Left lobe of liver (tissue), 2 donors: ENCODE measurements around the gene NCEH1. TPM values are rescaled to one million over a fixed set of nuclear protein-coding genes. Genes with fewer than 3 reads are reported as not detected.
"Not testable (repeated sequence)": the region's sequence is repeated elsewhere in the genome, so short reads cannot be mapped to it uniquely, and the experiment has no call there.

Source experiments
- ATAC-seq: fragments of 200-7000 bp; cut with Tn5 transposase; one replicate; pipeline ENCODE4 v1.9.1; 2020; ENCODE audit warnings: mild to moderate bottlenecking, moderate library complexity
- DNase-seq: peaks from one replicate; pipeline ENCODE4 v3.0.0-alpha.2; 2020; ENCODE audit warnings: low spot score
- total RNA-seq: library from RNA; stranded (reverse); gene quantifications from one replicate; pipeline ENCODE4 v1.2.1, GENCODE V29; 2021
- donor health status: DM: no; HTN: no; CAD: no; lungs with moderate emphysema.
- donor health status: DM: no; HTN: yes; CAD: no.

NCEH1 gene
- total RNA-seq, 1 donor from 2014 or later: 1.9 TPM

DNA sequence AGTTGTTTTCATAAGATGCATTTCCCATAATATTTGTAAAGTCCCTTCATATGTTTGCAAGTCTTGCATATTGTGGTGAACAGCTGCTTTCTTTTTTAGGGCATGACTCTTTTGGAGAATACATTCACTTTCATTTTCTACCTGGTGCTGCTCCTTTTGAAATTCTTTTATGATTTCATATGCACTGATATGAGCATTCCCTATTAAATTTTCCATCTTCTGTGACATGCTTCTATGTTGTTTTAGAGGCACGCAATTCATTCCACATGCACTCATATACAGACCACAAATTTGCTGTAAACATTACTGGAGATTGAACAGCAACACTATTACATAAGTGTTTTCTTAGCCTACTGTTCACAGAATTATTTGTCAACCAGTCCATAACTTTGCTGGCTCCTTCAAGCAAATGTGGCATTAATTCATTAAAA lies 94.8 kb downstream of the NCEH1 start:
- DNase-seq (no peak), ATAC-seq (peak; percentile 58)

GRCh38 chr3:172615296-172615695 lies 95.6 kb downstream of the NCEH1 start:
- DNase-seq (no peak), ATAC-seq (peak; percentile 45)

GRCh38 chr3:172614340-172615274 lies 96.3 kb downstream of the NCEH1 start:
- no peak for ATAC-seq
- DNase-seq: no peak

DNA sequence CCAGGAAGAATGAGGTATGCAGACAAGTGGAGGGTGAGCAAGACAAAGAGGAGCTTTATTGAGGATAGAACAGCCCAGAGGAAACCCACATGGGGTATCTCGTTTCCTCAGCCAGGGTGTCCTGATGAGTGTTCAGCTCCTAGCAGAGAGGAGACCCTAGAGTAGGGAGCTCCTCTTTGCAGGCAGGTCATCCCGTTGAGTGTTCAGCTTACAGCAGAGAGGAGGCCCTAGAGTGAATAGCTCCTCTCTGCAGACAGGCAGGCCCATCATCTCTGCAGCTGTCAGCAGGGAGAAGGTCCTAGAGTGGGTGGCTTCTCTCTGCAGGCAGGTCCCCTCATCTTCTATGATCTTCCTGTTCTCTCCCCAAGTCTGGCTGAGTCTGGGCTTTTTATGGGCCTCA lies 97.0 kb downstream of the NCEH1 start:
- DNase-seq (no peak), ATAC-seq (no peak)

- ATAC-seq (no peak), DNase-seq (no peak)
These were observed 97.8 kb downstream of the NCEH1 start for GRCh38 chr3:172612871-172613678.

- ATAC-seq: no peak
These were observed 101.1 kb downstream of the NCEH1 start for GRCh38 chr3:172609750-172610149.

GRCh38 chr3:172608575-172608974 lies 102.3 kb downstream of the NCEH1 start:
- DNase-seq (no peak), ATAC-seq (no peak)

More at GRCh38 chr3:172609750-172610149, 101.1 kb downstream of the NCEH1 start:
- no peak for DNase-seq

DNA sequence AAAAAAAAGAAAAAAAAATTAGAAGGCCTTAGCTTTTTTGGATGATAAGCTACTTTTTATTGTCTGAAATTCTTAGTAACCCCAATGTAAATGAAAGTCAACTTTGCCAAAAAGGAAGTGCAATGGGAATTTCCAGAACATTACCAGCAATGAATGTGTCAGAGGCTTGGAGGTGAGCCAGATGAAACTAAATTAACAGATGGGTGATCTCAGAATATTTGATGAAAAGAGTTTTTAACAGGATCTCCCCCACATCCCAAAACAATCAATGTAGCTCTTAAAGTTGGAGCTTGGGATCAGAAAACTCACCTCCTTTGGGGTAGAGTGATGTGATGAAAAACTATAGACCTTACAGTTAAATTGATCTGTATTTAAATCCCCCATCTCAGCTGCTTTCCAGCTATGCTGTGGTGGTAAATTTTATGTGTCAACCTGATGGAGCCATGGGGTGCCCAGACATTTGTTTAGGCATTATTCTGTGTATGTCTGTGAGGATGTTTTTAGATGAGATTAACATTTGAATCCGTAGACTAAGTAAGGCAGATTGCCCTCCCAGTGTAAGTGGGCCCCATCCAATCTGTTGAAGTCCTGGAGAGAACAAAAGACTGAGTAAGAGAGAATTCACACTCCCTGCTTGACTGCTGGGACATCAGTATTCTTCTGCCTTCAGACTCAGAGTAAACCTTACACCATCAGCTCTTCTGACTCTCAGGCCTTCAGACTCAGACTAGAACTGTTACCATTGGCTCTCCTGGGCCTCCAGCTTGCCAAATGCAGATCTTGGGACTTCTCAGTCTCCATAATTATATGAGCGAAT lies 103.4 kb downstream of the NCEH1 start:
- DNase-seq: no peak
- no peak for ATAC-seq

DNA sequence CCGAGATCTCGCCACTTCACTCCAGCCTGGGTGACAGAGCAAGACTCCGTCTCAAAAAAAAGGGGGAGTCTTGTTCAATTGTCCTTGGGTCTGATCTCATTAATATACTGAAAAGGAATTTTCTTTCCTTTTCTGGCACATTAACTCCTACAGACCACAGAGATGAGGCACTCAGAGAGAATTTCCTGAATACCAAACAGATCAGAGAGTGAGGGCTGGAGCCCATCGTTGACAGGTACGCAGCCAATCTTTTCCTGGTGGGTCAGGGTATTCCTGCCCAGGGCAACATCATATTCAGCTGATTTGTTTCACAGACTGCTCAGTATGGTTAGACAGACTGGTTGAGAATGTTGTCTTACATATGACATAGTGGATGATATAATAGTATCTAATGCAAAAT lies 104.8 kb downstream of the NCEH1 start:
- DNase-seq: no peak
- ATAC-seq: no peak

- ATAC-seq (no peak), DNase-seq (no peak)
These were observed 105.8 kb downstream of the NCEH1 start for GRCh38 chr3:172604895-172605646.

- ATAC-seq: peak; percentile 86
These were observed 109.6 kb downstream of the NCEH1 start for GRCh38 chr3:172601066-172601832.

DNA sequence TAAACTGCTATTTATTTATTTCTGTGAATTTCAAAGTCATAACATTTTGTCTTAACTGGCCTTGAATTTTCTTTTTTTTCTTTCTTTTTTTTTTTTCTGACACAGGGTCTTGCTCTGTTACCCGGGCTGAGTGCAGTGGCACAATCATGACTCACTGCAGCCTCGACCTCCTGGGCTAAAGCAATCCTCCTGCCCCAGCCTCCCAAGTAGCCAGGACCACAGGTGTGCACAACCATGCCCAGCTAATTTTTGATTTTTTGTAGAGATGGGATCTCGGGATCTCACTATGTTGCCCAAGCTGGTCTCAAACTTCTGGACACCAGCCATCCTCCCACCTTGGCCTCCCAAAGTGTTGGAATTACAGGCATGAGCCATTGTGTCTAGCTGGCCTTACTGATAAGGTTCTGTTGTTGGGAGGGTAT lies 110.2 kb downstream of the NCEH1 start:
- no peak for ATAC-seq
- DNase-seq: no peak

More at GRCh38 chr3:172601066-172601832, 109.6 kb downstream of the NCEH1 start:
- no peak for DNase-seq

- no peak for DNase-seq
- no peak for ATAC-seq
These were observed 112.0 kb downstream of the NCEH1 start for GRCh38 chr3:172598904-172599303.

- ATAC-seq: no peak
- no peak for DNase-seq
These were observed 114.5 kb downstream of the NCEH1 start for GRCh38 chr3:172596394-172596706.

DNA sequence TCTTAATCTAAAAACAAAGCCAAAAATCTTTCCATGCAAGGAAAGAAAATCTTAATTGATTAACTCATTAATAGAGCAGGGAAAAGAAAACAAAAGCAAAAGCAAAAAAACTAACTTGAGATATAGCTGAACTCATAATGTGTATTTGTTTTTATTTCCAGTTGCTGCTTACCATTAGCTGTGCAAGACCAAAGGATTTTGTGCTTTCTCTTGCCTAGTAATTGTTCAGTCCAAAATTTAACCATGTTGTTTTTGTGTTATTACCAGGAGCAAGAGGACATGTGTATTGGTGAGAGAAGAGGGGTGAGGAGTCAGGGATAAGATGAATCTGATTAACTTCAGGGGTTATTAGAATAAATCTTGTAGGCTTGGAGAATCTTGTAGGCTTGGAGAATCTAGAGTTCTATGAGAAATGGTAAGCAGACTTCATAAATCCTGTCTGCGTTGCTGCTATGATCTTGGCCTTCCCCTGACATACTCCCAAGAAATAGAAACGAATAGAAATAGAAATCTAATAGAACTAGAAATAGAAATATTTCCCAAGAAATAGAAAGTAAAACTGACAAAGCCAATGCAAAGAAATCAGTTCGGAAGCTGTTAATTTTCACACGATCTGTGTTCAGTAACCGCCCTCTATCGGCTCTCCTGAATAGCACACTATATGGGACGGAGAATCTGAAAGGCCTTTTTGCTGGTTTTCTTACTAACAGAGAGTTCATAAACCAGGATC lies 115.0 kb downstream of the NCEH1 start:
- DNase-seq (no peak), ATAC-seq (peak; percentile 83)

DNA sequence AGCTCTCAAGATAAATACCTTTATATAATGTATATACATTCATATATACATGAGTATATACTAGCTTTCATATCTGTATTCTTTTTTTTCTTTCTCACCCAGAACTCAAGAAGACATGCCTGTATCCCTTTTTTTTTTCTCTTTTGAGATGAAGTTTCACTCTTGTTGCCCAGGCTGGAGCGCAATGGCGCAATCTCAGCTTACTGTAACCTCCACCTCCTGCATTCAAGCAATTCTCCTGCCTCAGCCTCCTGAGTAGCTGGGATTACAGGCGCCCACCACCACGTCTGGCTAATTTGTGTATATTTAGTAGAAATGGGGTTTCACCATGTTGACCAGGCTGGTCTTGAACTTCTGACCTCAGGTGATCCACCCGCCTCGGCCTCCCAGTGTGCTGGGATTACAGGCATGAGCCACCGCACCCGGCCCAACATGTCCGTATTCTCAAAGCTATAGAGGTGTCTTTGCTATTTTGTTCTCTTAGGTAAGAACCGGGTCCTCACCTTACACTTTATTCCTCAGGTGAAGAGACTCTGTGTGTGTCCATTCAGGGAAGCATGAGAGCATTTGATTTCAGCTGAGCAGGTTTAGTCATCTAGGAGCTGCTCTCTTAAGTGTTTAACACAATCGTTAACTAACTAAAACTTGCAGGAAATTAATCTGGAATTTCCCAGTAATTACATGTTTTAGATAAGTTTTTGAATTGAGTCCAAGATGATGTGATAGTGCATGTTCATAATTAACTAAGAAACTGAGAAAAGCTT lies 115.8 kb downstream of the NCEH1 start:
- DNase-seq: not testable (repeated sequence)
- peak; percentile 48 for ATAC-seq

DNA sequence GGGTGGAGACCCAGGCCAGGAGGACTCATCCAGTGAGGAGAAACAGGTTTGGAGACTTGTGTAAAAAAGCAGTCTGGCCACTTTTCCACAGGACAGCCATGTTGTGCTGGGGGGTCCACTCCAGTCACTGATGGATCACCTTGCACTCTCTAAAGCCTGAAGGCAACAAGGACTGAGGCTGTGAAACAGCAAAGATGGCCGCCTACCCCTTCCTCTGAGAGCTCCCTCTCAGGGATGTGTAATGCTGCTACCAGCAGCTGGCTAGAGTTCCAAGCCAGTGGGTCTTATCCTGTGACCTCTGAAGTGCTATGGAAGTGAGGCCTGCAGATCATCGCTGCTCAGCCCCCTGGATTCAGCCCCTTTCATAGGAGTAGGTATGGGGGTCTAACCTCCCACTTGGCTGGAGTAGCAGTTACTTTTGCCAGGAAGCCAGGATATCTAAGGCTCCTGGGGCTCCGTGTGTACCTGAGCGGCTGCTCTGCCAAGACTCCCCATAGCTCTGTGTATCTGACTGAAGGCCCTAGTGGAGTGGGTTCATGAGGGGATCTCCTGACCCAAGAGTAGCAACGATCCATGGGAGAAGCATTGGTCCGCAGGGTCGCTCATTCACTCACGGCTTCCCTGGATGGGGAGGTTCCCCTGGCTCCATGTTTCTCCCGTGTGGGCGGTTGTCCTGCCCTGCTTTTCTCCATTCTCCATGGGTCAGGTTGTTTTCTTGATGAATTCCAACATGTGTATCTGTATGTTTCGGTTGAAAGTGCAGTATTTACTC lies 117.8 kb downstream of the NCEH1 start:
- ATAC-seq (no peak), DNase-seq (no peak)
